ENCODE data around the gene TNFSF8. TPM values are rescaled to one million over a fixed set of nuclear protein-coding genes. Genes with fewer than 3 reads are reported as not detected.

The TNFSF8 gene
- total RNA-seq, 1 experiment from 2014 or later = not detected

- no peaks in the 10 kb centered on the region for H3K79me2 ChIP-seq (ENCODE audit: low read depth)
- no peaks in the 10 kb centered on the region for H3K4me1 ChIP-seq (replicated peaks; ENCODE audit: insufficient read depth)
- H2AFZ ChIP-seq = no peak overlapping the region
- DNase-seq = no peak
- H4K20me1 ChIP-seq (ENCODE audit: insufficient read depth) = no peaks in the 10 kb centered on the region; the same call in 1 of the 2 replicates
- intact Hi-C loops (cut with micrococcal nuclease; ENCODE audit: unreplicated experiment) = no loop called here
- no peaks in the 10 kb centered on the region for H3F3A ChIP-seq (ENCODE audit: insufficient read depth, low read depth)
- TF ChIP-seq, protein P1, sequence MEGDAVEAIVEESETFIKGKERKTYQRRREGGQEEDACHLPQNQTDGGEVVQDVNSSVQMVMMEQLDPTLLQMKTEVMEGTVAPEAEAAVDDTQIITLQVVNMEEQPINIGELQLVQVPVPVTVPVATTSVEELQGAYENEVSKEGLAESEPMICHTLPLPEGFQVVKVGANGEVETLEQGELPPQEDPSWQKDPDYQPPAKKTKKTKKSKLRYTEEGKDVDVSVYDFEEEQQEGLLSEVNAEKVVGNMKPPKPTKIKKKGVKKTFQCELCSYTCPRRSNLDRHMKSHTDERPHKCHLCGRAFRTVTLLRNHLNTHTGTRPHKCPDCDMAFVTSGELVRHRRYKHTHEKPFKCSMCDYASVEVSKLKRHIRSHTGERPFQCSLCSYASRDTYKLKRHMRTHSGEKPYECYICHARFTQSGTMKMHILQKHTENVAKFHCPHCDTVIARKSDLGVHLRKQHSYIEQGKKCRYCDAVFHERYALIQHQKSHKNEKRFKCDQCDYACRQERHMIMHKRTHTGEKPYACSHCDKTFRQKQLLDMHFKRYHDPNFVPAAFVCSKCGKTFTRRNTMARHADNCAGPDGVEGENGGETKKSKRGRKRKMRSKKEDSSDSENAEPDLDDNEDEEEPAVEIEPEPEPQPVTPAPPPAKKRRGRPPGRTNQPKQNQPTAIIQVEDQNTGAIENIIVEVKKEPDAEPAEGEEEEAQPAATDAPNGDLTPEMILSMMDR (conservative IDR thresholded peaks at IDR 0.05) = no peak
- no peak for TF ChIP-seq EZH2 (IDR thresholded peaks at IDR 0.05; ENCODE audit: low read depth)
- H3K36me3 ChIP-seq (ENCODE audit: low read depth) = no peaks in the 10 kb centered on the region
- H3K27ac ChIP-seq = no peak overlapping the region
- no peaks in the 10 kb centered on the region for H3K9me3 ChIP-seq (ENCODE audit: insufficient read depth, low read depth)
- no TSS peak for BruUV-seq (replicated peaks)
- CTCF ChIA-PET = interaction anchor here (0.7 kb wide), 1 partner anchor 269 kb away, joined by 6 read pairs; no protein-coding TSS in a partner anchor
- POLR2A ChIA-PET (ENCODE audit: unreplicated experiment) = no interaction called here
- no peak overlapping the region for H3K4me2 ChIP-seq
- no peaks in the 10 kb centered on the region; the same call in 1 of the 2 replicates for H3K9me2 ChIP-seq (ENCODE audit: insufficient read depth)
- peaks cover 39% of the 10 kb centered on the region for H3K27me3 ChIP-seq (ENCODE audit: insufficient read depth, low read depth)
- H3K4me3 ChIP-seq = no peak overlapping the region
These were observed 1.2 kb downstream of the TNFSF8 start for GRCh38 chr9:114929201-114929600.

GRCh38 chr9:114928671-114929070 lies 1.7 kb downstream of the TNFSF8 start:
- peaks cover 39% of the 10 kb centered on the region for H3K27me3 ChIP-seq (ENCODE audit: insufficient read depth, low read depth)
- no peak overlapping the region for H3K4me3 ChIP-seq
- no peaks in the 10 kb centered on the region for H3K4me1 ChIP-seq (replicated peaks; ENCODE audit: insufficient read depth)
- BruUV-seq (replicated peaks) = no TSS peak
- intact Hi-C loops (cut with micrococcal nuclease; ENCODE audit: unreplicated experiment) = no loop called here
- TF ChIP-seq EZH2 (IDR thresholded peaks at IDR 0.05; ENCODE audit: low read depth) = no peak
- TF ChIP-seq, protein P1 (conservative IDR thresholded peaks at IDR 0.05) = no peak
- DNase-seq = no peak
- no peak overlapping the region for H3K27ac ChIP-seq
- no peaks in the 10 kb centered on the region for H3K9me3 ChIP-seq (ENCODE audit: insufficient read depth, low read depth)
- H3K36me3 ChIP-seq (ENCODE audit: low read depth) = no peaks in the 10 kb centered on the region
- ChIA-PET POLR2A (ENCODE audit: unreplicated experiment) (no interaction called here), CTCF (interaction anchor here (0.7 kb wide), 1 partner anchor 821 kb away, joined by 3 read pairs; no protein-coding TSS in a partner anchor)
- H3F3A ChIP-seq (ENCODE audit: insufficient read depth, low read depth) = no peaks in the 10 kb centered on the region
- H2AFZ ChIP-seq = no peak overlapping the region
- no peak overlapping the region for H3K4me2 ChIP-seq
- no peaks in the 10 kb centered on the region for H3K79me2 ChIP-seq (ENCODE audit: low read depth)
- H3K9me2 ChIP-seq (ENCODE audit: insufficient read depth) = no peaks in the 10 kb centered on the region; the same call in 1 of the 2 replicates
- H4K20me1 ChIP-seq (ENCODE audit: insufficient read depth) = no peaks in the 10 kb centered on the region; the same call in 1 of the 2 replicates

- intact Hi-C loops (cut with micrococcal nuclease; ENCODE audit: unreplicated experiment) = no loop called here
- Histone ChIP-seq H3K4me1 (replicated peaks; ENCODE audit: insufficient read depth) (no peaks in the 10 kb centered on the region), H3K79me2 (ENCODE audit: low read depth) (no peaks in the 10 kb centered on the region), H3F3A (ENCODE audit: insufficient read depth, low read depth) (no peaks in the 10 kb centered on the region), H3K4me3 (no peak overlapping the region), H3K36me3 (ENCODE audit: low read depth) (no peaks in the 10 kb centered on the region), H4K20me1 (ENCODE audit: insufficient read depth) (no peaks in the 10 kb centered on the region; the same call in 1 of the 2 replicates), H3K27ac (no peak overlapping the region), H3K27me3 (ENCODE audit: insufficient read depth, low read depth) (peaks cover 40% of the 10 kb centered on the region), H3K9me3 (ENCODE audit: insufficient read depth, low read depth) (no peaks in the 10 kb centered on the region), H3K4me2 (no peak overlapping the region), H2AFZ (no peak overlapping the region), H3K9me2 (ENCODE audit: insufficient read depth) (no peaks in the 10 kb centered on the region; the same call in 1 of the 2 replicates)
- TF ChIP-seq, protein P1 (conservative IDR thresholded peaks at IDR 0.05) = no peak
- TF ChIP-seq EZH2 (IDR thresholded peaks at IDR 0.05; ENCODE audit: low read depth) = no peak
- CTCF ChIA-PET = interaction anchor here (0.7 kb wide), 1 partner anchor 820 kb away, joined by 3 read pairs; no protein-coding TSS in a partner anchor
- POLR2A ChIA-PET (ENCODE audit: unreplicated experiment) = no interaction called here
- no TSS peak for BruUV-seq (replicated peaks)
- no peak for DNase-seq
These were observed 2.3 kb downstream of the TNFSF8 start for GRCh38 chr9:114928136-114928535.

Data from PC-9 (cell line).